K562 (cell line): ENCODE measurements around the gene FYB1. TPM values are rescaled to one million over a fixed set of nuclear protein-coding genes. Genes with fewer than 3 reads are reported as not detected.

Source experiments
- BACH1 ChIP-seq: fragments of 200-800 bp; sonication (Bioruptor generic); IDR thresholded peaks from 2 replicates; pipeline ENCODE4 v1.6.1; 2016; ENCODE audit warnings: missing genetic modification characterization, missing compliant biosample characterization
- BRF1 ChIP-seq: IDR thresholded peaks from 3 replicates; pipeline ENCODE4 v1.6.1; 2011; ENCODE audit warnings: borderline replicate concordance, mild to moderate bottlenecking; ENCODE audit not compliant: insufficient read length; ENCODE audit errors: extremely low read depth
- CBX1 ChIP-seq: sonication (generic); IDR thresholded peaks from 2 replicates; pipeline ENCODE4 v1.6.1; 2016; ENCODE audit warnings: antibody characterized with exemption, low read depth, mild to moderate bottlenecking
- CHD4 ChIP-seq: fragments of 200-600 bp; sonication (generic); IDR thresholded peaks from 3 replicates; pipeline ENCODE4 v1.6.1; 2012; ENCODE audit warnings: low read depth, mild to moderate bottlenecking, mixed read lengths, low read length, inconsistent platforms; ENCODE audit not compliant: insufficient read depth, insufficient replicate concordance, poor library complexity, severe bottlenecking
- DPF2 ChIP-seq: fragments of 450-650 bp; IDR thresholded peaks from 2 replicates; pipeline ENCODE4 v1.6.1; 2016
- FUS ChIP-seq: fragments of 200-400 bp; formaldehyde crosslinking; optimal IDR thresholded peaks from 2 replicates; pipeline ENCODE3; 2017; ENCODE audit warnings: low read depth, low read length
- HOMEZ ChIP-seq: fragments of 250-450 bp; sonication (Bioruptor Pico); IDR thresholded peaks from 2 replicates; pipeline ENCODE4 v1.4.0; 2020; ENCODE audit warnings: mild to moderate bottlenecking, moderate library complexity
- KHSRP ChIP-seq: fragments of 450-650 bp; IDR thresholded peaks from 2 replicates; pipeline ENCODE4 v1.6.1; 2017
- MAFK ChIP-seq: IDR thresholded peaks from 2 replicates; pipeline ENCODE4 v1.6.1; 2011; ENCODE audit warnings: low read length, improper control_type of control experiment
- MTF1 ChIP-seq: fragments of 250-450 bp; sonication (Bioruptor Pico); IDR thresholded peaks from 2 replicates; pipeline ENCODE4 v1.9.0; 2021; ENCODE audit warnings: moderate library complexity, mild to moderate bottlenecking, inconsistent platforms, borderline replicate concordance
- NONO ChIP-seq, 2 experiments: fragments of 200-400 bp in 1 of 2; fragments of 450-650 bp in 1 of 2; formaldehyde crosslinking in 1 of 2; IDR thresholded peaks; 2 replicates each; pipeline ENCODE4 v1.6.1; 2017; ENCODE audit warnings: low read depth in 2 of 2, mild to moderate bottlenecking in 2 of 2, moderate library complexity in 2 of 2, low read length in 1 of 2
- NR4A1 ChIP-seq, 2 experiments: fragments of 250-450 bp in 1 of 2; fragments of 450-650 bp in 1 of 2; sonication (Bioruptor Pico) in 1 of 2; IDR thresholded peaks; 2 replicates each; pipeline versions ENCODE4 v1.4.0 to v1.6.1; 2016 to 2020; ENCODE audit warnings: mild to moderate bottlenecking in 2 of 2, missing compliant biosample characterization in 1 of 2, missing genetic modification characterization in 1 of 2, moderate library complexity in 1 of 2
- PBX2 ChIP-seq, 2 experiments: IDR thresholded peaks in 1 of 2; conservative IDR thresholded peaks in 1 of 2; 2 replicates each; pipeline ENCODE4 v1.6.1; 2016; ENCODE audit warnings: low read depth in 2 of 2, mild to moderate bottlenecking in 1 of 2, missing compliant biosample characterization in 1 of 2, missing genetic modification characterization in 1 of 2, moderate library complexity in 1 of 2
- PRPF4 ChIP-seq: fragments of 200-400 bp; formaldehyde crosslinking; IDR thresholded peaks from one replicate; pipeline ENCODE4 v1.6.1; 2017; ENCODE audit warnings: low read length, low read depth, mild to moderate bottlenecking; ENCODE audit not compliant: insufficient read depth, poor library complexity, severe bottlenecking
- SAFB2 ChIP-seq: fragments of 200-400 bp; formaldehyde crosslinking; IDR thresholded peaks from 2 replicates; pipeline ENCODE4 v1.6.1; 2018; ENCODE audit warnings: borderline replicate concordance, low read length, low read depth, moderate library complexity; ENCODE audit not compliant: severe bottlenecking
- SIN3B ChIP-seq: fragments of 450-650 bp; IDR thresholded peaks from 2 replicates; pipeline ENCODE4 v1.6.1; 2017; ENCODE audit warnings: low read depth, mild to moderate bottlenecking, moderate library complexity
- SMAD2 ChIP-seq: fragments of 150-350 bp; IDR thresholded peaks from 2 replicates; pipeline ENCODE4 v1.6.1; 2014; ENCODE audit warnings: low read depth, mild to moderate bottlenecking, low read length
- SMARCA5 ChIP-seq: fragments of 450-650 bp; IDR thresholded peaks from 2 replicates; pipeline ENCODE4 v1.6.1; 2016
- SNAPC5 ChIP-seq: fragments of 250-450 bp; sonication (Bioruptor Pico); IDR thresholded peaks from 2 replicates; pipeline ENCODE4 v1.8.0; 2021; ENCODE audit warnings: moderate library complexity, mild to moderate bottlenecking, inconsistent platforms
- STAG1 ChIP-seq: sonication (generic); formaldehyde crosslinking; IDR thresholded peaks from 2 replicates; pipeline ENCODE4 v1.5.0; 2020; ENCODE audit warnings: missing genetic modification reagents, borderline replicate concordance
- STAT5B ChIP-seq: fragments of 250-450 bp; sonication (Bioruptor Pico); IDR thresholded peaks from 2 replicates; pipeline ENCODE4 v1.8.0; 2021; ENCODE audit warnings: mild to moderate bottlenecking, inconsistent platforms
- THRAP3 ChIP-seq: fragments of 450-650 bp; IDR thresholded peaks from 2 replicates; pipeline ENCODE4 v1.6.1; 2016; ENCODE audit warnings: mild to moderate bottlenecking, inconsistent platforms, borderline replicate concordance
- ZBTB8A ChIP-seq: fragments of 450-650 bp; IDR thresholded peaks from 2 replicates; pipeline ENCODE4 v1.6.1; 2018; ENCODE audit warnings: mild to moderate bottlenecking, moderate library complexity; ENCODE audit not compliant: partially characterized antibody
- ZNF431 ChIP-seq: sonication (generic); formaldehyde crosslinking; IDR thresholded peaks from 2 replicates; pipeline ENCODE4 v1.8.0; 2022; ENCODE audit warnings: mild to moderate bottlenecking, missing genetic modification reagents
- ZNF696 ChIP-seq: fragments of 250-450 bp; sonication (Bioruptor Pico); conservative IDR thresholded peaks from 2 replicates; pipeline ENCODE4 v1.4.0; 2020; ENCODE audit warnings: mild to moderate bottlenecking, moderate library complexity
- ZNF707 ChIP-seq: fragments of 250-450 bp; sonication (Bioruptor Pico); conservative IDR thresholded peaks from 2 replicates; pipeline ENCODE4 v1.8.0; 2022; ENCODE audit warnings: inconsistent platforms, mild to moderate bottlenecking, moderate library complexity
- polyA plus RNA-seq, 8 experiments: library from polyadenylated mRNA; depleted of rRNA in 4 of 8; stranded (reverse) in 5 of 8; unstranded in 3 of 8; fragments of >200 nt; fragmentation: Nextera tagmentation in 2 of 8; fragmentation: Illumina TruSeq in 1 of 8; extraction: Ambion mirVana in 2 of 8; extraction: Trizol in 1 of 8; gene quantifications; 2 replicates each; pipeline versions ENCODE4 v1.2.1 to v1.2.3, GENCODE V29; 2011 to 2014; ENCODE audit warnings: inconsistent platforms in 1 of 8, missing spikeins in 1 of 8
- total RNA-seq, 7 experiments: library from RNA; depleted of rRNA in 6 of 7; stranded (reverse); fragments of >200 nt in 6 of 7; fragmentation: Illumina TruSeq in 2 of 7; extraction: Trizol in 2 of 7; gene quantifications; 2 replicates each; pipeline versions ENCODE4 v1.2.1 to v1.2.3, GENCODE V29; 2011 to 2021; ENCODE audit warnings: low replicate concordance in 1 of 7

Gene FYB1
- total and polyA plus RNA-seq, 9 of the 15 experiments (the other 6 are each of a cell fraction or from before 2014, with no cell fraction given), result 4.7 to 31.5 (median 9.7) TPM

GRCh38 chr5:39117401-39117800 is 102.0 kb downstream of the FYB1 start (continued):
- TF ChIP-seq NR4A1 (CRISPR knock-in tag; IDR thresholded peaks at IDR 0.05) (no peak), NR4A1 (tag; IDR thresholded peaks at IDR 0.05) (0 out of 2 replicates have a peak, but pooled peaks have one; percentile 41), SNAPC5 (CRISPR knock-in tag) (no peak), HOMEZ (CRISPR knock-in tag) (no peak), FUS (no peak), MTF1 (CRISPR knock-in tag) (no peak), PBX2 (CRISPR knock-in tag; IDR thresholded peaks at IDR 0.05; ENCODE audit: low read depth) (no peak), PBX2 (tag; conservative IDR thresholded peaks at IDR 0.05; ENCODE audit: low read depth) (no peak), ZNF696 (CRISPR knock-in tag) (no peak), CBX1 (no peak), ZNF431 (CRISPR knock-in tag) (no peak), BRF1 (no peak), ZBTB8A (no peak), CHD4 (no peak), STAT5B (CRISPR knock-in tag) (no peak), SMAD2 (no peak), KHSRP (no peak; the same call in 1 of the 2 replicates), ZNF707 (CRISPR knock-in tag) (no peak), NONO (IDR thresholded peaks at IDR 0.05; ENCODE audit: low read depth in 2 of 2, low read length in 1 of 2) (no peak), PRPF4 (no peak), SMARCA5 (no peak), STAG1 (CRISPR knock-in tag) (no peak), DPF2 (peak; percentile 96), BACH1 (no peak), SAFB2 (no peak), THRAP3 (0 out of 2 replicates have a peak, but pooled peaks have one; percentile 59), SIN3B (no peak), MAFK (no peak)
